ENCODE data around the gene INPP5K.
A peak's percentile ranks its signal among the peaks of the same experiment; 100 is the strongest.
"Not testable (repeated sequence)": the region's sequence is repeated elsewhere in the genome, so short reads cannot be mapped to it uniquely, and the experiment has no call there.

The INPP5K gene

DNA sequence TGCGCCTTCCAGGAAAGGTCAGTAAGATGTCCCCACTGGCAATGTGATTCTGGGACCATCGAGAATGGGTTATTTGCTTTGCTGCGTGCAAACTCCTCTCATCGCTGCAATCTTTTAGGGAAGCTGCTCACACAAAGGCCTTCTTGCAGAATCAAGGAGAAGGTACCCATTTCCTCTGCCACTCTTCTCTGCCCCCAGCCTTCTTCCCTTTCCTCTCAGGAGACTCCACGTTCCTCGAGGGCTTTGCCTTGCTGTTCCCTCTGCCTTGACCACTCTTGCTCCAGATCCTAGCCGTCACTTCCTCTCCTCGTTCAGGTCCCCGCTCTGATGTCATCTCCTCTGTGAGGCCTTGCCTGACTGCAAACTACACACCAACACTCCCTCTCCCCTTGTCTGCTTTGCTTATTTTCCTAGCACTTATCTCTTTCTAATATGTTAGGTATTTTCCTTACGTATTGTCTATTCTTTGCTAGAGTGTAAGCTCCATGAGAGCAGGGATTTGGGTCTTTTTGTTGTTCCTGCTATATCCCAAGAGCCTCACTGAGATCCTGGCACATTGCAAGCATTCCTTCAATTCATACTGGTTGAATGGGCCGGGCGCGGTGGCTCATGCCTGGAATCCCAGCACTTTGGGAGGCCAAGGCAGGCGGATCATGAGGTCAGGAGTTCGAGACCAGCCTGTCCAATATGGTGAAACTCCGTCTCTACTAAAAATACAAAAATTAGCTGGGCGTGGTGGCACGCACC is 55.0 kb downstream of the INPP5K start:
- no peak for DNase-seq

DNA sequence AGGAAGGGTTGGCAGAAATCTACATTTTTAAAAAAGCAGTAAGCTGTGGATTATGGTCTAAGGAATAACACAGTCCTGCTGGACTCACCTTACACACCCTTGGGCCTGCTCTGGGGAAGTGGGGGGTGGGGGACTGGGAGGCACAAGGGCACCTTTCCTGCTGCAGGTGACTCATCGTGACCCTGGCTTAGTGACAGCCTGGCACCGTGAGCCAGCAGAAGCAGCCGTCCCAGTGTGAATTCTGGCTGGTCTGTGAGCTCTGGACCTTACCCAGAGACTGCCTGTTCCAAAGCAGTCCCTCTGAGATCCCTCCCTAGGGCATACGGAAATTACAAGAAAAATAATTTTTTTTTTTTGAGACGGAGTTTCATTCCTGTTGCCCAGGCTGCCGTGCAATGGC is 56.2 kb downstream of the INPP5K start:
- no peak for DNase-seq

DNA sequence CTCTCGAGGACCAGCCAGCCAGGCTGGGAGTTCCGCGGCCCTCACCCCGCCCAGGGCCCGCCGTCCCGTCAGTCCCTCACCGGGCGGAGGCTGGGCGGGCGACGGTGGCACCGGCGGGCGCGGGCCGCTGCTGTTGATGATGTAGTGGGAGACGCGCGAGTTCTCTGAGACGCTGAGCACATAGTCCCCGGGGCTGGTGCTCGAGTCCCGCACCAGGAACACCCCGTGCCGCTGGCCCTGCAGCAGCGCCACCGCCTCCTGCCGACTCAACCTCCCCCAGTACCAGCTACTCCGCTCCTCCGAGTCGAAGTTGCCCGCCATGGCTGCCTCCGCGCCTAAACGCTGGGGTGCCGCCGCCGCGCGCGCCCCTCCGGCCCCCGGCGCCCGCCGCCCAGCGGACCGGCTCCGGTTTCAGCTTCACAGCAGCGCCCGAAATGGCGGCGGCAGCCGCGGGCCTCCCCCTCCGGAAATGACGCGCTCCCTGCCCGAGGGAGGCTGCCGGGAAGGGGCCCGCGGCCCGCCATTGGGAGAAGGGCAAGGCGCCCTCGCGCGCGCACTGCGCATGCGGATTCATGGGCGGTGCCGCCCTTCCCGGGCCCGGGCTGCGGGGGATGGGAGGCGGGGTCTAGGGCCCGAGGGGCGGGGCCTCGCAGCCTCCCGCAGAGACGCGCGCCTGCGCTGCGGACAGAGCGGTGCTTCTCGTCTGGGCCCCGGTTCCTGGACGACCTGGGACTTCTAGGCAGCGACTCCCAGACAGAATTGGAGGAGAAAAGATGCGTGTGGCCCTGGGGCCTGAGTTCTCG is 60.4 kb downstream of the INPP5K start, which contains the start of gene CRK:
TSS of gene CRK (minus strand) at position 436 of the 803 bp plus-strand sequence. CDS start at position 321, 115 bp downstream.
- DNase-seq: peak; percentile 99

DNA sequence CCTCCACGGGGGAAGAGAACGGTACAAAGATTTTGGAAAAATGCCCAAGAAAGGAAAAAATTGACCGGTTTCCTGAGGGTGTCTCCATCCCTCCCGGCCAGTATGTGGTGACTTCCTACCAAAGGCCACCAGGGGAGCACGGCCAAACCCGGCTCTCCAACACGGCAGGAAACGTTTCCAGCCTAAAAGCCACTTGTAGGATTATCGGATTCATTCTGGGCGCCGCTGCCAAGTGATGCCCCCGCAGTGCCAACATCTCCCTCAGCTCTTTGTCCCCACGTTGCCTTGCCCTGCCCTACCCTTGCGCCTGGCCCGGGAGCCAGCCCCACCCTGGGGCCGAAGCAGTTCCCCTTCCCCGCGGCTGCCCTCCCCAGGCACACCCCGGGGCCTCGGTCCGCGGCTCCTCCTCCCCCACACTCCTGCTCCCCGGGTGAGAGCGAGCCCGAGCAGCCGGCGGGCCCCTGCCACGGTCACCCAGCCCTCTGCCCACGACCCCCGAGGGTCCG is 61.1 kb downstream of the INPP5K start:
- peak; percentile 70 for DNase-seq

DNA sequence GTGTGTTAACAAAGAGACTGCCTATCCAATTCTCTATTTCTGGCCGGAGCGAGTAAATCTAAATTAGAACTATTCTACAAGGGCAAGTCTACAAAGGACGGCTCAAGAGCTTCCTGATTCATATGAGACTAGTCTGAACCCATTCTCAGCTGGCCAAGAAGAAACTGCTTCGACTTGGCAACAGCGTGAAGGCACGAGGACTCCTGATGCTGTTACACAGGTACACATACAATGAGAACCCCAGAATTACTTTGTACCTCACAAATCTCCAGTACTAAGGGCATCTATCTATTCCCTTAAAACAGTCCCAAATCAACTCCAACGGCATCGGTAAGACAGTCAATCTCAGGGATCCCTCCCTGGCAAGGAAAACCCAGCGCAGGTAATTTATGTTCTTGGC is 61.9 kb downstream of the INPP5K start:
- DNase-seq: no peak

DNA sequence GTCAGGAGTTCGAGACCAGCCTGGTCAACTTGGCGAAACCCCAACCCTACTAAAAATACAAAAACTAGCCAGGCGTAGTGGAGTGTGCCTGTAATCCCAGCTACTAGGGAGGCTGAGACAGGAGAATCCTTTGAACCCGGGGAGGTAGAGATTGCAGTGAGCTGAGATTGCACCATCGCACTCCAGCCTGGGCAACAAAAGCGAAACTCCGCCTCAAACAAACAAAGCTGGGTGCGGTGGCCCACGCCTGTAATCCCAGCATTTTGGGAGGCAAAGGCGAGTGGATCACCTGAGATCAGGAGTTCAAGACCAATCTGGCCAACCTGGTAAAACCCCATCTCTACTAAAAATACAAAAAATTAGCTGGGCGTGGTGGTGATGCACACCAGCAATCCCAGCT is 62.7 kb downstream of the INPP5K start:
- not testable (repeated sequence) for DNase-seq

DNA sequence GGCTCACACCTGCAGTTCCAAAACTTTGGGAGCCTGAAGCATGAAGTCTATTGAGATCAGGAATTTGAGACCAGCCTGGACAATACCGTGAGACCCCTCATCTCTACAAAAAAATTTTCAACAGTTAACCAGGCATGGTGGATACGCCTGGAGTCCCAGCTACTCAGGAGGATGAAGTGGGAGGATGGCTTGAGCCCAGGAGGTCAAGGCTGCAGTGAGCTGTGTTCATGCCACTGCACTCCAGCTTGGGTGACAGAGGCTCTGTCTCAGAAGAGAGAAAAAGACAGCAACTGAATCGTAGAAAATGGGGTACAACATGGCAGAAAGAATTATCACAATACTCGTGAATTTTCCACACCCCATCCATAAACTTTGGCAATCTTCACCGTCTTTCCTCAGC is 63.6 kb downstream of the INPP5K start:
- DNase-seq: no peak

DNA sequence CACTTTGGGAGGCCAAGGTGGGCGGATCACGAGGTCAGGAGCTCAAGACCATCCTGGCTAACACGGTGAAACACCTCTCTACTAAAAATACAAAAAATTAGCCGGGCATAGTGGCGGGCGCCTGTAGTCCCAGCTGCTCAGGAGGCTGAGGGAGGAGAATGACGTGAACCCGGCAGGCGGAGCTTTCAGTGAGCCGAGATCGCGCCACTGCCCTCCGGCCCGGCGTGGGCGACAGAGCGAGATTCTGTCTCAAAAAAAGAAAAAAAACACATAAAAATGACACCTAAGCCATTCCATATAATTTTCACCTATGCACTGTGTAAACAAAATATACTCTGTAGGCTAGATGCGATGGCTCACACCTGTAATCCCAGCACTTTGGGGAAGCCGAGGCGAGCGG is 66.2 kb downstream of the INPP5K start:
- not testable (repeated sequence) for DNase-seq

DNA sequence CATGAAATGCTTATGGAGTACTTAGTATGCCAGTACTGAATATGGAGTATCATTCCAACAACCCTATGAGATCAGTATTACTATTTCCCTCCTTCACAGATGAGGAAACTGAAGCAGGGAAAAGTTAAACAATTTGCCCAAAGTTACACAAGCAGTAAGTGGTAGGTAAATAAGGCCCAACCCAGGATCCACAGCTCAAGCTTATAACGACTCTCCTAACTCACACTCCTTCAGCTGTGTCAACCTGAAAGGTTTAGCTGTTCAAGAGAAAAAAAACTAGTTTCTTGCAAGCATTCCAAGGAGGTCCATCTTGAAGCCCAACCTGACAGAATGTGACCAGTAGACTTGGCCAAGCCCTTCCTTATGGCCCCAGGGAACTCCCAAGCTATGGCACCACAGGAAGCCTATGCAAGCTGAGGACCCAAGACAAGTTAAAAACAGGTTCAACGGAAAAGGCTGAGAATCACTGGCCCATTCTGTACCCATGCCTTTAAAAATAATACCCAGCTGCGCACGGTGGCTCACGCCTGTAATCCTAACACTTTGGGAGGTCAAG is 66.9 kb downstream of the INPP5K start:
- no peak for DNase-seq

DNA sequence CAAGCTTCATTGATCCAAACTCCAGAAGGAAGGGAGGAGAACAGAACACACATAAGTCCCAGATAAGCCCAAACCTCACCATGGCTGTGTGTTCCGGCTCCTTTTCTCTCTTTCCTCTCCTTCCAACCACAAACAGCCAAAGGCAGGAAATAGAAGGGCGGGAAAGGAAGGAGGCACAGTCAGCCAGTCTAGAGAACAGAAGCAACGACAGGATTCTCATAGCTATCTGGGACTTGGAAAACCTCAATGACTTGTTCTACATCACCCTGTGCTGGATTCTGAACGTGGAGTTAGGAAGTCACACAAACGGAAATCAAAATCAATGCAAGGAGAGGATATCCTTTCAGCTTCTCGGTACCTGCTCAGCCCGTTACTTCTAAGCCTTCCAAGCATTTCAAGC is 69.4 kb downstream of the INPP5K start:
- no peak for DNase-seq

DNA sequence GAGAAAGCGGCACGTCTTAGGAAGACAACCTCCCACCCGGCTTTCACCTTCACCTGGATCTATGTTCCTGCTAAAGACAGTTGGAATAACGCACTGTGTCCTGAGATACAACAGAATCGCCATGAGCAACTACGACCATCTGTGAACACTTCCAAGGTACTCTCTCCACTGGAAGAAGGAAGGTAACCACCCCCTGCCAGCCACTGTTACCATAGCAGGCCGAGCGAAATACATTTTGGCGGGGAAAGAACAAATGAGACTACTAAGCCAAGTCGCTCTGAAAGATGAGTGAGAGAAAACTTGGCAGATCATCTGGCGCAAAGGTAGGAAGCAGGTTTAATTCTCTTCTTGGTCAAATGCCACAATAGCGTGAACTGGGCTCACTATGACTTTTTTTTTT is 70.2 kb downstream of the INPP5K start:
- DNase-seq: no peak

DNA sequence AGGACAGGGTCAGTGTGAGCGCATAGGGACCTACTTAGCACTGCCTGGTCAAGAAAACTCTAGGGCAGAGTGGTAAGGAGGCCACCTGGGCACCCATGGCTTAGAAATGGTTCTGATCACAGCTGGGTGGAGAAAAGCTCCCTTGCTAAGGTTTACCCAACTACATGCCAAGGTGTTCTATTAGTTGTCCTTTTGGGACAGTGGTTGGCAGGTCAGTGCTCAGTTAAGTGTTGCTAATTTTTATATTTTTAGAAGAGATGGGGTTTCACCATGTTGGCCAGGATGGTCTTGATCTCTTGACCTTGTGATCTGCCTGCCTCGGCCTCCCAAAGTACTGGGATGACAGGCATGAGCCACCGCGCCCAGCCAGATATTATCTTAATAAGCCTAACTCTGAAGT is 70.7 kb downstream of the INPP5K start:
- DNase-seq: not testable (repeated sequence)
